Hepatocyte (in vitro differentiated cells): Measurements from ENCODE around the gene IFT172. TPM values are rescaled to one million over a fixed set of nuclear protein-coding genes. Genes with fewer than 3 reads are reported as not detected.
A peak's percentile ranks its signal among the peaks of the same experiment; 100 is the strongest.

Source experiments
- DNase-seq: peaks from one replicate; pipeline ENCODE4 v3.0.0-alpha.2; 2016; ENCODE audit warnings: low spot score
- H2AFZ ChIP-seq: fragments of 200-600 bp; sonication (generic); 2 replicates; pipeline ENCODE4 v1.6.0; 2016; ENCODE audit warnings: antibody characterized with exemption, mild to moderate bottlenecking
- H3K27ac ChIP-seq: fragments of 200-600 bp; sonication (generic); 2 replicates; pipeline ENCODE4 v1.5.1; 2016; ENCODE audit warnings: mild to moderate bottlenecking
- H3K27me3 ChIP-seq: fragments of 200-600 bp; sonication (generic); 2 replicates; pipeline ENCODE4 v1.6.1; 2016
- H3K36me3 ChIP-seq: fragments of 200-600 bp; sonication (generic); replicated peaks from 2 replicates; pipeline ENCODE4 v1.5.1; 2016; ENCODE audit warnings: low read depth; ENCODE audit not compliant: insufficient read depth
- H3K4me1 ChIP-seq: fragments of 200-600 bp; sonication (generic); 2 replicates; pipeline ENCODE4 v1.5.1; 2016; ENCODE audit warnings: mild to moderate bottlenecking, moderate library complexity; ENCODE audit not compliant: insufficient read depth
- H3K4me2 ChIP-seq: fragments of 200-600 bp; sonication (generic); 2 replicates; pipeline ENCODE4 v1.6.0; 2016
- H3K4me3 ChIP-seq: fragments of 200-600 bp; sonication (generic); 2 replicates; pipeline ENCODE4 v1.5.1; 2016; ENCODE audit warnings: mild to moderate bottlenecking
- H3K79me2 ChIP-seq: fragments of 200-600 bp; sonication (generic); 2 replicates; pipeline ENCODE4 v1.6.0; 2017; ENCODE audit warnings: mild to moderate bottlenecking
- H3K9me2 ChIP-seq: fragments of 200-600 bp; sonication (generic); replicated peaks from 2 replicates; pipeline ENCODE4 v1.6.0; 2017; ENCODE audit warnings: mild to moderate bottlenecking; ENCODE audit not compliant: insufficient read depth
- H3K9me3 ChIP-seq: fragments of 200-600 bp; sonication (generic); 2 replicates; pipeline ENCODE4 v1.5.1; 2016; ENCODE audit warnings: low read depth, mild to moderate bottlenecking
- H4K20me1 ChIP-seq: fragments of 200-600 bp; sonication (generic); 2 replicates; pipeline ENCODE4 v1.6.0; 2016; ENCODE audit warnings: mild to moderate bottlenecking; ENCODE audit not compliant: insufficient read depth, poor library complexity, severe bottlenecking
- EZH2 ChIP-seq: fragments of 200-600 bp; sonication (generic); IDR thresholded peaks from 2 replicates; pipeline ENCODE4 v1.6.1; 2016; ENCODE audit warnings: antibody characterized with exemption, mild to moderate bottlenecking, borderline replicate concordance
- EZH2phosphoT487 ChIP-seq: fragments of 200-600 bp; sonication (generic); IDR thresholded peaks from one replicate; pipeline ENCODE4 v1.6.1; 2018; ENCODE audit warnings: antibody characterized with exemption, mild to moderate bottlenecking, low read depth, moderate library complexity; ENCODE audit not compliant: unreplicated experiment, severe bottlenecking
- WGBS: methylation state at CpG from one replicate; pipeline ENCODE4 v1.1.6; 2016; ENCODE audit warnings: low lambda C conversion rate; ENCODE audit errors: missing lambda C conversion rate; 5-methylcytosine and 5-hydroxymethylcytosine counted together
- polyA plus RNA-seq: library from polyadenylated mRNA; unstranded; fragments of >200 nt; fragmentation: Nextera tagmentation; extraction: Ambion mirVana; gene quantifications from 2 replicates; pipeline ENCODE4 v1.2.1, GENCODE V29; 2016
- total RNA-seq: library from RNA; depleted of rRNA; stranded (reverse); fragments of >200 nt; gene quantifications from 2 replicates; pipeline ENCODE4 v1.2.3, GENCODE V29; 2014
- TF ChIP-seq, protein P1 (sequence below): fragments of 200-600 bp; sonication (generic); IDR thresholded peaks from 2 replicates; pipeline ENCODE4 v1.5.1; 2016; ENCODE audit warnings: antibody characterized with exemption, mild to moderate bottlenecking; ENCODE audit not compliant: poor library complexity

The IFT172 gene
- total and polyA plus RNA-seq, 2 experiments from 2014 or later: 13.0 to 13.3 TPM

DNA sequence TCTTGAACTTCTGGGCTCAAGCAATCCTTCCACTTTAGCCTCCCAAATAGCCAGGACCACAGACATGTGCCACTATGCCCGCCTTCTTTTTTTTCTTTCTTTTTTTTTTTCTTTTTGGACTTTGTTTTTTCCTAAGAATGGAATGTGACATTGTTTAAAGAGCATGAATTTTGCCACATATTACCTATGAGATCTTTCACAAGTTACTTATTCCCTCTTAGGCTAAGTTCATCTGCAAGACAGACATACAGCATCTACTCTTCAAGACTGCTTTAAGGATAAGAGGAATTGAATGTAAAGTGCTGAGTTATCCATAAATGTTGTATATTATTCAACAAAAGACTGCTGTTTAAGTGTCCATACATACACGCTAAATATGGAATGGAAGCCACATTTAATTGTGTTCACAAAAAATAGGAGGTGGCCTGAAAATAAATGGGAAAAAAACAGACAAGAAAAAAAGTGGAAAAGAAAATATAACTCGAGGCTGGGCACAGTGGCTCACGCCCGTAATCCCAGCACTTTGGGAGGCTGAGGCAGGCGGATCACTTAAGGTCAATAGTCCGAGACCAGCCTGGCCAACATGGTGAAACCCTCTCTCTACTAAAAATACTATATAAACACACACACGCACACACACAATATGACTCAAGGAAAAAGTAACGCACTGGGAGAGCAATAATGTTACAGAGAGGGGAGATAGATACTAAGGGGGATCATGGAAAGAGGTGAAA lies 77.0 kb downstream of the IFT172 start:
- TF ChIP-seq EZH2phosphoT487: no peak
- TF ChIP-seq, protein P1, sequence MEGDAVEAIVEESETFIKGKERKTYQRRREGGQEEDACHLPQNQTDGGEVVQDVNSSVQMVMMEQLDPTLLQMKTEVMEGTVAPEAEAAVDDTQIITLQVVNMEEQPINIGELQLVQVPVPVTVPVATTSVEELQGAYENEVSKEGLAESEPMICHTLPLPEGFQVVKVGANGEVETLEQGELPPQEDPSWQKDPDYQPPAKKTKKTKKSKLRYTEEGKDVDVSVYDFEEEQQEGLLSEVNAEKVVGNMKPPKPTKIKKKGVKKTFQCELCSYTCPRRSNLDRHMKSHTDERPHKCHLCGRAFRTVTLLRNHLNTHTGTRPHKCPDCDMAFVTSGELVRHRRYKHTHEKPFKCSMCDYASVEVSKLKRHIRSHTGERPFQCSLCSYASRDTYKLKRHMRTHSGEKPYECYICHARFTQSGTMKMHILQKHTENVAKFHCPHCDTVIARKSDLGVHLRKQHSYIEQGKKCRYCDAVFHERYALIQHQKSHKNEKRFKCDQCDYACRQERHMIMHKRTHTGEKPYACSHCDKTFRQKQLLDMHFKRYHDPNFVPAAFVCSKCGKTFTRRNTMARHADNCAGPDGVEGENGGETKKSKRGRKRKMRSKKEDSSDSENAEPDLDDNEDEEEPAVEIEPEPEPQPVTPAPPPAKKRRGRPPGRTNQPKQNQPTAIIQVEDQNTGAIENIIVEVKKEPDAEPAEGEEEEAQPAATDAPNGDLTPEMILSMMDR: no peak
- TF ChIP-seq EZH2: no peak
- H3K4me2 ChIP-seq: no peak overlapping the region
- DNase-seq: no peak

DNA sequence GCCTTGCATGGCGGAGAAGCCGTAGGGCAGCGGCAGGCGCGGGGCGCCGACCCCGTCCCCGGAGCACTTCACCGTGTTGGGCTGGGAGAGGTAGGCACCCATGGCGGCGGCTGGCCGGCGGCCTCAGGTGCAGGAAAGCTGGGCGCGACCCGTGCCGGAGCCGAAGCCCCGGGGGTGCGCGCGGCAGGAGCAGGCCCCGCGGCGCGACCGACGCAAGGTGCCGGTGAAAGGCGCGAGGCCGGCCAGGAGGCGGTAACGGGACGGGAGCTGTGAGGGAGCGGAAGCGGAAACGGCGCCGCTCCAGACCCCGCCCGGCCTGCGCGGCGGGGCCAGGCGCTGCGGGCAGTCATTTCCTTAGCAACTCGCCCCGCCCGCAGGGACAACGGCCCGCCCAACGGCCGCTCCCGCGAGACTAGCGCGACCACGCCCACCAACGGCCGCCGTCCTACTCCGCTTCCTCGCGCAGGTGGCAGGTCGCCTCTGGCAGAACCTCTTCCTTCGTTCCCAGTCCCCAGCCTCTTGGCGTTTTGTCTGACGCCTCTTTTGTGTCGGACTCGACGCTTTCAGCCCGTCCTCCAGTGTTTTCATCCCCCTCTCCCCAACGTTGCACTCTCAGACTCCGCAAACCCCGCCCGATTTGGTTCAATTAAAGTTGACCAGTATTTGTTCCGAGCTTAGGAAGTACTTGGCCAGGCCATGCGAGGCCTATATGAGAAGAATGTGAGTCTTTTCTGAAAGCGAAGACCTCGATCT lies 80.0 kb downstream of the IFT172 start, which contains the start of gene PPM1G:
TSS of gene PPM1G (minus strand) at position 271 of the 753 bp plus-strand sequence. CDS start at position 102, 169 bp downstream.
- Histone ChIP-seq H3K79me2 (peaks cover 46% of the 10 kb centered on the region), H3K9me3 (no peaks in the 10 kb centered on the region), H3K4me1 (peaks cover 3% of the 10 kb centered on the region), H2AFZ (peak within 1 kb of the TSS; percentile 85), H3K9me2 (no peaks in the 10 kb centered on the region), H3K4me3 (peak within 1 kb of the TSS; percentile 83), H3K36me3 (no peaks in the 10 kb centered on the region), H3K4me2 (peak within 1 kb of the TSS; percentile 84), H3K27me3 (no peaks in the 10 kb centered on the region), H4K20me1 (peaks cover 3% of the 10 kb centered on the region), H3K27ac (peak within 1 kb of the TSS; percentile 90)
- peak; percentile 98 for DNase-seq
- TF ChIP-seq EZH2phosphoT487 (no peak), EZH2 (no peak)
- TF ChIP-seq, protein P1: no peak
- 3% methylated on average over 69 of the region's 82 CpGs for WGBS

More for the DNA sequence above, 77.0 kb downstream of the IFT172 start:
- peaks cover 3% of the 10 kb centered on the region for H3K4me1 ChIP-seq
- peaks cover 16% of the 10 kb centered on the region for H3K79me2 ChIP-seq
- no peaks in the 10 kb centered on the region for H3K9me3 ChIP-seq
- no peaks in the 10 kb centered on the region for H3K27me3 ChIP-seq
- no peak overlapping the region for H3K27ac ChIP-seq
- no peak overlapping the region for H3K4me3 ChIP-seq
- no peaks in the 10 kb centered on the region for H4K20me1 ChIP-seq
- 83% methylated on average over 9 of the region's 9 CpGs for WGBS
- H3K9me2 ChIP-seq: no peaks in the 10 kb centered on the region
- H3K36me3 ChIP-seq: no peaks in the 10 kb centered on the region
- H2AFZ ChIP-seq: no peak overlapping the region

DNA sequence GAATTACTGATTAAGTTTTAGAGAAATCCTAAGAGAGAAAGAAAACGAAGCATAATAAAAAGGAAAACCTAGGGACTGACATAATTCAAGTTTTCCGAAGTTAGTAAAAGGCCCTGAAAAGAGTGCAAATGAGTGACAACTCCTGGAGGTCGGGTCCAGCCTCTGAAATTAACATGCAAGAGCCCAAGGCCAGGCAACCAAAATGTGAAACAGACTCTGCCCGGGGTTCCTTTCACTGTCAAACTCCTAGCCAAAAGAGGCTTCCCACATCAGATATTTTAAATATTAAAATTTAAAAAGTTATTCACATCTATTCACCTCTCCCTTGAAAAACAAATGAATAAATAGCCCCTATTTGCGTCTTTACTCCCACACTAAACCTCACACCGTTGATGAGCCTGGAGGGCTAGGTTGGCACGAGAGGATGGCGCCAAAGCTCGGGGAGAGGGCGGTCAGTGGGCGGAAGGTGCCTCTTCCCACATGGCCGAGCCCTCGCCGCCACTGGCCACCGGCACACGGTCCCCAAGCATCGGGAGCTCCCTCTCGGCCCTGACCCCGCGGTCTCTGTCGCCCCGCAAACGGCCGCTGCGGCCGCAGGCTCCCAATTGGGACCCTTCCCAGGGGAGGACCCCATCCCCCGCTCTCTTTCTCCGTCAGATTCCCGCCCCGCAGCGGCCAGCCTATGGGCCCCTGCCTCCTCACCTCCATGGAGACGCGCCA lies 80.8 kb downstream of the IFT172 start:
- under 1% methylated on average over 33 of the region's 33 CpGs for WGBS
- no peaks in the 10 kb centered on the region for H3K27me3 ChIP-seq
- no peaks in the 10 kb centered on the region for H3K9me3 ChIP-seq
- H3K4me2 ChIP-seq: peak overlapping the region; percentile 84
- no peak for DNase-seq
- H3K27ac ChIP-seq: peak overlapping the region; percentile 90
- H2AFZ ChIP-seq: peak overlapping the region; percentile 85
- H3K4me3 ChIP-seq: peak overlapping the region; percentile 83
- no peaks in the 10 kb centered on the region for H3K9me2 ChIP-seq
- no peaks in the 10 kb centered on the region for H3K36me3 ChIP-seq
- TF ChIP-seq, protein P1: no peak
- TF ChIP-seq EZH2 (no peak), EZH2phosphoT487 (no peak)
- H4K20me1 ChIP-seq: peaks cover 7% of the 10 kb centered on the region
- H3K4me1 ChIP-seq: peaks cover 3% of the 10 kb centered on the region
- H3K79me2 ChIP-seq: peaks cover 53% of the 10 kb centered on the region
